OCI-LY3 (cell line): ENCODE results near the gene INHBE.

Source experiments
- H2AFZ ChIP-seq: fragments of 200-600, 300-600 bp; shearing (Covaris generic); 2 replicates; pipeline ENCODE4 v1.6.0; 2014; ENCODE audit warnings: antibody characterized with exemption, low read depth, low read length
- H3K27ac ChIP-seq: fragments of 200-600, 300-600 bp; sonication (generic); 2 replicates; pipeline ENCODE4 v1.5.1; 2014; ENCODE audit warnings: mild to moderate bottlenecking, low read length, moderate library complexity, mixed read lengths
- H3K27me3 ChIP-seq: fragments of 200-600, 300-600 bp; sonication (generic); 2 replicates; pipeline ENCODE4 v1.6.1; 2014; ENCODE audit warnings: low read depth, low read length, mixed read lengths
- H3K36me3 ChIP-seq: fragments of 200-600, 300-600 bp; sonication (generic); replicated peaks from 2 replicates; pipeline ENCODE3; 2014; ENCODE audit warnings: low read depth, low read length, mixed read lengths
- H3K4me1 ChIP-seq: fragments of 300-600, 200-600 bp; sonication (generic); 2 replicates; pipeline ENCODE4 v1.6.1; 2014; ENCODE audit warnings: low read length, mixed read lengths
- H3K4me2 ChIP-seq: fragments of 200-600, 300-600 bp; sonication (generic); 2 replicates; pipeline ENCODE4 v1.6.1; 2014; ENCODE audit warnings: low read length, mixed read lengths
- H3K4me3 ChIP-seq: fragments of 300-600, 200-600 bp; sonication (generic); 2 replicates; pipeline ENCODE4 v1.5.1; 2014; ENCODE audit warnings: antibody characterized with exemption, mild to moderate bottlenecking, low read length, moderate library complexity
- H3K79me2 ChIP-seq: fragments of 300-600, 200-600 bp; shearing (Covaris generic); 2 replicates; pipeline ENCODE4 v1.6.1; 2014; ENCODE audit warnings: mild to moderate bottlenecking, low read length, mixed read lengths
- H3K9ac ChIP-seq: fragments of 300-600, 200-600 bp; shearing (Covaris generic); 2 replicates; pipeline ENCODE4 v1.6.0; 2014; ENCODE audit warnings: mild to moderate bottlenecking, low read length, moderate library complexity
- H3K9me3 ChIP-seq: fragments of 200-600, 300-600 bp; shearing (Covaris generic); 2 replicates; pipeline ENCODE4 v1.6.1; 2014; ENCODE audit warnings: low read length, mixed read lengths; ENCODE audit not compliant: insufficient read depth
- H4K20me1 ChIP-seq: fragments of 200-600, 300-600 bp; sonication (generic); 2 replicates; pipeline ENCODE4 v1.6.1; 2016; ENCODE audit warnings: low read length, mixed read lengths; ENCODE audit not compliant: insufficient read depth
- EZH2phosphoT487 ChIP-seq: fragments of 200-600 bp; shearing (Covaris generic); IDR thresholded peaks from 2 replicates; pipeline ENCODE4 v1.6.1; 2018; ENCODE audit warnings: antibody characterized with exemption, mixed run types, low read depth
- TF ChIP-seq, protein P1 (sequence below): fragments of 200-600, 300-600 bp; sonication (generic); IDR thresholded peaks from 2 replicates; pipeline ENCODE4 v1.5.1; 2014; ENCODE audit warnings: antibody characterized with exemption, low read length, low read depth

The INHBE gene

DNA sequence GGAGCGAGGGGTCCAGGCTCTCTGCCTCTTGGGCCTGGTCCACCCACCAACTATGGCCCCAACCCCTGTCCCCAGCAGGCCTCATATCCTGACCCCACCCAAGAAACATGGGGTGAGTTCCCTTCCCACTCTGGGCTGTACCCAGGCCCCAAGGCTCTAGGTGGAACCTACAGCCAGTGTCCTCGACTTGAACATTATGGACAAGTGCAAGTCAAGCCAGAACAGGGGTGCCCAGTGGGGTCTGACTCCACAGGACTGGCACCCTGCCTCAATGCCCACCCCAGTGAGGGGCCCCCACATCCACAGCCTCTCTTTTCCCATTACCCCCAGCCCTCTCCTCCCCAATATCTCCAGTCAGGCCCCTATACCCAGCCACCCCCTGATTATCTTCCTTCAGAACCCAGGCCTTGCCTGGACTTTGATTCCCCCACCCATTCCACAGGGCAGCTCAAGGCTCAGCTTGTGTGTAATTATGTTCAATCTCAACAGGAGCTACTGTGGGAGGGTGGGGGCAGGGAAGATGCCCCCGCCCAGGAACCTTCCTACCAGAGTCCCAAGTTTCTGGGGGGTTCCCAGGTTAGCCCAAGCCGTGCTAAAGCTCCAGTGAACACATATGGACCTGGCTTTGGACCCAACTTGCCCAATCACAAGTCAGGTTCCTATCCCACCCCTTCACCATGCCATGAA lies 16.0 kb downstream of the INHBE start:
- no peak overlapping the region for H2AFZ ChIP-seq
- H3K4me1 ChIP-seq: no peaks in the 10 kb centered on the region
- H3K9me3 ChIP-seq: no peaks in the 10 kb centered on the region
- no peaks in the 10 kb centered on the region for H3K36me3 ChIP-seq
- TF ChIP-seq, protein P1, sequence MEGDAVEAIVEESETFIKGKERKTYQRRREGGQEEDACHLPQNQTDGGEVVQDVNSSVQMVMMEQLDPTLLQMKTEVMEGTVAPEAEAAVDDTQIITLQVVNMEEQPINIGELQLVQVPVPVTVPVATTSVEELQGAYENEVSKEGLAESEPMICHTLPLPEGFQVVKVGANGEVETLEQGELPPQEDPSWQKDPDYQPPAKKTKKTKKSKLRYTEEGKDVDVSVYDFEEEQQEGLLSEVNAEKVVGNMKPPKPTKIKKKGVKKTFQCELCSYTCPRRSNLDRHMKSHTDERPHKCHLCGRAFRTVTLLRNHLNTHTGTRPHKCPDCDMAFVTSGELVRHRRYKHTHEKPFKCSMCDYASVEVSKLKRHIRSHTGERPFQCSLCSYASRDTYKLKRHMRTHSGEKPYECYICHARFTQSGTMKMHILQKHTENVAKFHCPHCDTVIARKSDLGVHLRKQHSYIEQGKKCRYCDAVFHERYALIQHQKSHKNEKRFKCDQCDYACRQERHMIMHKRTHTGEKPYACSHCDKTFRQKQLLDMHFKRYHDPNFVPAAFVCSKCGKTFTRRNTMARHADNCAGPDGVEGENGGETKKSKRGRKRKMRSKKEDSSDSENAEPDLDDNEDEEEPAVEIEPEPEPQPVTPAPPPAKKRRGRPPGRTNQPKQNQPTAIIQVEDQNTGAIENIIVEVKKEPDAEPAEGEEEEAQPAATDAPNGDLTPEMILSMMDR: no peak
- TF ChIP-seq EZH2phosphoT487: no peak
- no peaks in the 10 kb centered on the region for H4K20me1 ChIP-seq
- H3K9ac ChIP-seq: no peak overlapping the region
- no peak overlapping the region for H3K4me2 ChIP-seq
- H3K27ac ChIP-seq: no peak overlapping the region
- H3K79me2 ChIP-seq: no peaks in the 10 kb centered on the region
- H3K4me3 ChIP-seq: no peak overlapping the region
- H3K27me3 ChIP-seq: 0 out of 2 replicates have a peak, but pooled peaks cover 3% of the 10 kb centered on the region

DNA sequence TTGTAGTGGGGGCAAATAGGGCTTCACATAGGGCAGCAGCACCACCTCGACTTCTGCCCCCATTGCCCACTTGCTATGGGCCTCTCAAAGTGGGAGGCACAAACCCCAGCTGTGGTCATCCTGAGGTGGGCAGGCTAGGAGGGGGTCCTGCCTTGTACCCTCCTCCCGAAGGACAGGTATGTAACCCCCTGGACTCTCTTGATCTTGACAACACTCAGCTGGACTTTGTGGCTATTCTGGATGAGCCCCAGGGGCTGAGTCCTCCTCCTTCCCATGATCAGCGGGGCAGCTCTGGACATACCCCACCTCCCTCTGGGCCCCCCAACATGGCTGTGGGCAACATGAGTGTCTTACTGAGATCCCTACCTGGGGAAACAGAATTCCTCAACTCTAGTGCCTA lies 16.6 kb downstream of the INHBE start:
- H3K4me1 ChIP-seq: peaks cover 3% of the 10 kb centered on the region; the same call in 1 of the 2 replicates
- no peaks in the 10 kb centered on the region for H3K9me3 ChIP-seq
- H3K9ac ChIP-seq: no peak overlapping the region
- H3K4me3 ChIP-seq: no peak overlapping the region
- no peak overlapping the region for H3K27ac ChIP-seq
- no peaks in the 10 kb centered on the region for H4K20me1 ChIP-seq
- no peak overlapping the region for H2AFZ ChIP-seq
- H3K79me2 ChIP-seq: no peaks in the 10 kb centered on the region
- H3K36me3 ChIP-seq: no peaks in the 10 kb centered on the region
- H3K4me2 ChIP-seq: no peak overlapping the region
- 0 out of 2 replicates have a peak, but pooled peaks cover 3% of the 10 kb centered on the region for H3K27me3 ChIP-seq
- TF ChIP-seq, protein P1: no peak
- no peak for TF ChIP-seq EZH2phosphoT487

DNA sequence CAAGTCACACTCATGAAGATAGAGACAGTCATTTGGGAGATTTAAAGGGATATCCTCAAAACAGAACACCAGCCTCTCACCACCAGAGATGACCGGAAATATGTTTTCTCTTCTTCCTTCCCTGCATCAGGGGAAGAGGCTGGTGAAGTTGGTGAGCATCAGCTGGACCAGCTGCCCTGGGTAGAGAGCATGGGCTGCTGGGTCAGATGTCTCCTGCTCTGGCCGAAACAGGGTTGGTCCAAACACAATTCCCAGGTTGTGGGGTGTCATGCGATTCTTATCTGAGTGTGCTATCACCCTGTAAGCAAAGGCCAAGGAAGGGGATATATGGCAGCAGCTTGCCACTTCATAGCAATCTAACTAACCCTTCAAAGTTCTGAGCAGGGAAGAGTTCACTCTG lies 17.3 kb downstream of the INHBE start:
- Histone ChIP-seq H3K27me3 (no peaks in the 10 kb centered on the region), H2AFZ (no peak overlapping the region), H3K9me3 (no peaks in the 10 kb centered on the region), H3K79me2 (no peaks in the 10 kb centered on the region), H4K20me1 (no peaks in the 10 kb centered on the region), H3K9ac (no peak overlapping the region), H3K27ac (no peak overlapping the region), H3K4me3 (no peak overlapping the region), H3K4me2 (no peak overlapping the region), H3K36me3 (no peaks in the 10 kb centered on the region), H3K4me1 (peaks cover 10% of the 10 kb centered on the region)
- TF ChIP-seq EZH2phosphoT487: no peak
- TF ChIP-seq, protein P1: no peak

DNA sequence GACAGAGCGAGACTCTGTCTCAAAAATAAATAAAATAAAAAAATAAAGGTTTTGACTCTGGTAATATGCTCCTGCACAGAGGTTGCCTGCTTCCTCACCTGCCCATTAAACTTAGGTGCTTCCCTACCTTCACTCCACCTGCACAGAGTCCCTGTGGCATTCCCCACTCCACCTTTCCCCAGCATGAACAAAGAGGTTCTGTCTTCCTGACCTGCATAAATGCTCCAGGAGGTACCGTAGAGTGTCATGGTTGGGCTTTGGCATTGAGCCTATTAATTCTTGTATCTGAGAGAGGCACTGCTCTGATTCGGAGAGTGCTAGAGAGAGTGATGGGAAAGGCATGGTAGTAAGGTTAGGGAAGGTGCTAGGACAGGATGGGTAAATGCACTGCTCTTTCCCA lies 18.3 kb downstream of the INHBE start:
- Histone ChIP-seq H3K9me3 (no peaks in the 10 kb centered on the region), H3K36me3 (no peaks in the 10 kb centered on the region), H3K27me3 (no peaks in the 10 kb centered on the region), H3K4me3 (no peak overlapping the region), H3K9ac (no peak overlapping the region), H3K4me2 (no peak overlapping the region), H3K27ac (no peak overlapping the region), H3K79me2 (no peaks in the 10 kb centered on the region), H4K20me1 (no peaks in the 10 kb centered on the region), H3K4me1 (peaks cover 20% of the 10 kb centered on the region), H2AFZ (no peak overlapping the region)
- TF ChIP-seq, protein P1: no peak
- TF ChIP-seq EZH2phosphoT487: no peak
